Measurements from ENCODE around the gene RNF103. TPM values are rescaled to one million over a fixed set of nuclear protein-coding genes. Genes with fewer than 3 reads are reported as not detected.
"Not testable (repeated sequence)": the region's sequence is repeated elsewhere in the genome, so short reads cannot be mapped to it uniquely, and the experiment has no call there.

Gene RNF103
- total RNA-seq, 2 experiments from 2014 or later: 10.3 to 10.8 TPM

DNA sequence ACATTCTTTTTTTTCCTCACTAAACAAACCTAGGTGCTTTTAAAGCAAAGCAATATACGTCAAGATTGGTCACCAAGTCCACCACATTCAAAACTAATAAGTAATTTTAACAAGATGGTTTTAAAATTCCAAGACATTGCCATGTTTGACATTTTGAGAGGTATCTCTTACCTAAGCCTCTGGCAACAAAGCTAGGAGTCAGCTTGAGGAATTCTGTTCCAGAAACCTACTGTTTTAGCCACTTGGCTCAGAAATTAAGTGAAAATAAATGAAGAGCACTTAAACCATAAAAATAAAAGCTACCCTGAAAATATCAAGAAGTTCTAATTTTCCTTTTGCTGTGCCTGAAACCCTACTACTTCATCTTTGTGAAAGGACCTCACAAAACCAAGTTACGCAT is 30.4 kb downstream of the RNF103 start:
- no peak overlapping the region for H3K4me3 Mint-ChIP-seq
- CTCF ChIA-PET: interaction anchor here (1.6 kb wide), 1 partner anchor 12 kb away, joined by 6 read pairs; no protein-coding TSS in a partner anchor
- ATAC-seq (no peak), DNase-seq (no peak)
- H3K4me1 Mint-ChIP-seq (ENCODE audit: low read depth): no peaks in the 10 kb centered on the region
- no peaks in the 10 kb centered on the region for H3K36me3 Mint-ChIP-seq (ENCODE audit: low read depth)
- POLR2A ChIA-PET: no interaction called here
- peaks cover 3% of the 10 kb centered on the region for H3K9me3 Mint-ChIP-seq
- TF ChIP-seq, protein P1, sequence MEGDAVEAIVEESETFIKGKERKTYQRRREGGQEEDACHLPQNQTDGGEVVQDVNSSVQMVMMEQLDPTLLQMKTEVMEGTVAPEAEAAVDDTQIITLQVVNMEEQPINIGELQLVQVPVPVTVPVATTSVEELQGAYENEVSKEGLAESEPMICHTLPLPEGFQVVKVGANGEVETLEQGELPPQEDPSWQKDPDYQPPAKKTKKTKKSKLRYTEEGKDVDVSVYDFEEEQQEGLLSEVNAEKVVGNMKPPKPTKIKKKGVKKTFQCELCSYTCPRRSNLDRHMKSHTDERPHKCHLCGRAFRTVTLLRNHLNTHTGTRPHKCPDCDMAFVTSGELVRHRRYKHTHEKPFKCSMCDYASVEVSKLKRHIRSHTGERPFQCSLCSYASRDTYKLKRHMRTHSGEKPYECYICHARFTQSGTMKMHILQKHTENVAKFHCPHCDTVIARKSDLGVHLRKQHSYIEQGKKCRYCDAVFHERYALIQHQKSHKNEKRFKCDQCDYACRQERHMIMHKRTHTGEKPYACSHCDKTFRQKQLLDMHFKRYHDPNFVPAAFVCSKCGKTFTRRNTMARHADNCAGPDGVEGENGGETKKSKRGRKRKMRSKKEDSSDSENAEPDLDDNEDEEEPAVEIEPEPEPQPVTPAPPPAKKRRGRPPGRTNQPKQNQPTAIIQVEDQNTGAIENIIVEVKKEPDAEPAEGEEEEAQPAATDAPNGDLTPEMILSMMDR (IDR thresholded peaks at IDR 0.05): no peak
- intact Hi-C loops (cut with micrococcal nuclease): no loop called here
- no peak overlapping the region for H3K27ac Mint-ChIP-seq
- peaks cover 2% of the 10 kb centered on the region for H3K27me3 Mint-ChIP-seq

DNA sequence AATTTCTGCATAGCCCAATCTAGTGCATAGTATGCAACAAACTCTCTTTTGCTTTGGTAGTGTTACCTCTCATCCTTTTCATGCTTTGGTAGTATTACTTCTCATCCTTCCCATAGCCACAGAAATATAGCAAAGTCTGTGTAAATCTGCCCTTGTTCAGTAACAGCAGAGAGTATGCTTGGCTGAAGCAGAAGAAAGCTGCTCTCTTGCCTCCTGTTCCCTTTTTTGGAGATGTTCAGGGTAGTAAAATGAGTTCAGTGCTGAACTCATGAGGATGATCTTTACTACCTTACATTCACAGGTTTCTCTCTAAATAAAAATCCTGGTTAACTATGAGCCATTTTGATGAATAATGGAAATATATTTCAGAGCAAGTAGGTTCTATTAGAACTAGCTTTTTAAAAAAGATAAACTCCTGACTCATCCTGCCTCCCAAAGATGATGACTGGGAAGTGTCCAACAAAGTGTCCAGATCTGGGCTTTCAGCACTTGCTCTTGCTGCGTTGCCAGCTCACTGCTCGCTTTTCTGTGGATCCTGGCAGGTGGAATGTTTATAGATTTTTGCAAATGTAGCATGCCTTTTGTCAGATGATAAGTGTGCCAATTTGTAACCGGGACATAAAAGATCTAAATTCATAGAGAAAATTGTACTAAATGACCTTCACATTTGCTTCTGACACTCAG is 31.0 kb downstream of the RNF103 start:
- TF ChIP-seq, protein P1 (IDR thresholded peaks at IDR 0.05): no peak
- intact Hi-C loops (cut with micrococcal nuclease): no loop called here
- Mint-ChIP-seq H3K36me3 (ENCODE audit: low read depth) (no peaks in the 10 kb centered on the region), H3K9me3 (peaks cover 3% of the 10 kb centered on the region), H3K4me1 (ENCODE audit: low read depth) (no peaks in the 10 kb centered on the region), H3K27me3 (peaks cover 2% of the 10 kb centered on the region), H3K4me3 (no peak overlapping the region), H3K27ac (no peak overlapping the region)
- POLR2A ChIA-PET: no interaction called here
- ATAC-seq: no peak
- no peak for DNase-seq
- CTCF ChIA-PET: interaction anchor here (1.1 to 1.6 kb wide), 2 partner anchors 12 to 30 kb away, joined by 3 to 6 read pairs; no protein-coding TSS in a partner anchor

DNA sequence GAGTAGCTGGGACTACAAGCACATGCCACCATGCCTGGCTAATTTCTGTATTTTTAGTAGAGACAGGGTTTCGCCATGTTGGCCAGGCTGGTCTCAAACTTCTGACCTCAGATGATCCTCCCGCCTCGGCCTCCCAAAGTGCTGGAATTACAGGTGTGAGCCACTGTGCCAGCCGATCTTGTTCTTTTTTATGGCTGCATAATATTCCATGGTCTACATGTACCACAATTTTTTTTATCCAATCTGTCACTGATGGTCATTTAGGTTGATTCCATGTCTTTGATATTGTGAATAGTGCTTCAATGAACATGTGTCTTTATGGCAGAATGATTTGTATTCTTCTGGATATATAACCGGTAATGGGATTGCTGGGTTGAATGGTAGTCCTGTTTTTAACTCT is 34.0 kb downstream of the RNF103 start:
- CTCF ChIA-PET: not testable (repeated sequence)

DNA sequence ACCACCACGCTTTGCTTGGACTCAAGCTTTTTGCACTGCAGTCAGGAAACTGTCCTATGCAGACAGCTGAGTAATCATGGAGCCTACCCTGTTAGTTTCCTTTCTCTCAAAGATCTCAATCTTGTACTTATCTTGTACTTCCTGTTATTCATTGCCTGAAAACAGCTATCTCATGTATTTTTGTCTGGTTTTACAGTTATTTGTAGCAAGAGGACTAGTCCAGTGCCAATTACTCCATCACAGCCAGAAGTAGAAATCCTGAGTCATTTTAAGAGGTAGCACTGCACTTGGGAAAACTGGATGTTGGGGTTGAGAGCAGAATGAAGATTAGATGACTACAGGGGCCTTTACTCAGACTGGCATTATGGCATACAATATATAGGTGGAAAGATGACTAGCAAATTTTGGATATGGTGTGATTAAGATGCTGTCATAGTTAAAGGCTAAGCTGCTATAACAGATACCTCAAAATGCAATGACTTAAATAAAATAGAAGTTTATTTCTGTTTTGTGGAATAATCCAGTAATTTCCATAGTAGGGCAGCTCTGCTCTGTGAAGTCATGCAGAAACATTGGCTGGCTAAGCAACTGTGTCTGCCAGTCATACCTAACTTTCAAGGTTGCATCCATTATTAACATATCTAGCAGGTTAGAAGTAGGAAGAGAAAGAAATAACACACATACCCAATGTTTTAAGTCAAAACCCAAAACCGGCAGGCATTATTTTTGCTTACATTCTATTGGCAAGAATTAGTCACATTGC is 39.3 kb downstream of the RNF103 start:
- POLR2A ChIA-PET: interaction anchor here (0.9 to 1.4 kb wide), 2 partner anchors 13 to 21 kb away, joined by 3 read pairs; no protein-coding TSS in a partner anchor
- Mint-ChIP-seq H3K4me1 (ENCODE audit: low read depth) (peaks cover 11% of the 10 kb centered on the region), H3K36me3 (ENCODE audit: low read depth) (no peaks in the 10 kb centered on the region), H3K27ac (peak overlapping the region; percentile 86), H3K4me3 (no peak overlapping the region), H3K27me3 (no peaks in the 10 kb centered on the region), H3K9me3 (no peaks in the 10 kb centered on the region)
- CTCF ChIA-PET: interaction anchor here (0.9 to 1.1 kb wide), 2 partner anchors 20 to 33 kb away, joined by 3 read pairs; no protein-coding TSS in a partner anchor
- TF ChIP-seq, protein P1 (IDR thresholded peaks at IDR 0.05): no peak
- ATAC-seq: peak; percentile 92
- intact Hi-C loops (cut with micrococcal nuclease): no loop called here
- DNase-seq: peak; percentile 13

More for the DNA sequence above, 34.0 kb downstream of the RNF103 start:
- H3K4me1 Mint-ChIP-seq (ENCODE audit: low read depth); H3K27ac Mint-ChIP-seq; POLR2A ChIA-PET; H3K27me3 Mint-ChIP-seq; intact Hi-C loops (cut with micrococcal nuclease); H3K36me3 Mint-ChIP-seq (ENCODE audit: low read depth); DNase-seq; H3K4me3 Mint-ChIP-seq; ATAC-seq; H3K9me3 Mint-ChIP-seq: not testable (repeated sequence)

DNA sequence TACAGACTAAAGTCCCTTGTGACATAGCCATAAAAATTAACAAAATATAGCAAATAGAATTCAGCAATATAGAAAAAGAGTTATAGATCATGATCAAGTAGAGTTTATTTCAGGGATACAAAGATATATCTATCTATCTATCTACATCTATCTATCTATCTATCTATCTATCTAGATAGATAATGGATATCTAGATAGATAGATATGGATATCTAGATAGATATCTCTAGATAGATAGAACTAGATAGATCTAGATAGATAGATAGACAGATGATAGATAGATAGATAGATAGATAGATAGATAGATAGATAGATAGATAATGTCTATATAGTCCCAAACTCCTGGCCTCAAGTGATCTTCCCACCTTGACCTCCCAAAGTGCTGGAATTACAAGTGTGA is 43.1 kb downstream of the RNF103 start:
- TF ChIP-seq, protein P1 (IDR thresholded peaks at IDR 0.05): no peak
- Mint-ChIP-seq H3K9me3 (no peaks in the 10 kb centered on the region), H3K36me3 (ENCODE audit: low read depth) (no peaks in the 10 kb centered on the region), H3K4me3 (no peak overlapping the region), H3K4me1 (ENCODE audit: low read depth) (peaks cover 11% of the 10 kb centered on the region), H3K27me3 (no peaks in the 10 kb centered on the region), H3K27ac (no peak overlapping the region)
- POLR2A ChIA-PET: no interaction called here
- CTCF ChIA-PET: no interaction called here
- intact Hi-C loops (cut with micrococcal nuclease): no loop called here
- DNase-seq: no peak
- no peak for ATAC-seq

All from activated CD8-positive, alpha-beta T cell treated with anti-CD3 and anti-CD28 coated beads for 36 hours (primary cell).